ENCODE results near the gene ADTRP. TPM values are rescaled to one million over a fixed set of nuclear protein-coding genes. Genes with fewer than 3 reads are reported as not detected.

The ADTRP gene
- total and polyA plus RNA-seq, 7 donors = 0.08 TPM; not detected in 5

DNA sequence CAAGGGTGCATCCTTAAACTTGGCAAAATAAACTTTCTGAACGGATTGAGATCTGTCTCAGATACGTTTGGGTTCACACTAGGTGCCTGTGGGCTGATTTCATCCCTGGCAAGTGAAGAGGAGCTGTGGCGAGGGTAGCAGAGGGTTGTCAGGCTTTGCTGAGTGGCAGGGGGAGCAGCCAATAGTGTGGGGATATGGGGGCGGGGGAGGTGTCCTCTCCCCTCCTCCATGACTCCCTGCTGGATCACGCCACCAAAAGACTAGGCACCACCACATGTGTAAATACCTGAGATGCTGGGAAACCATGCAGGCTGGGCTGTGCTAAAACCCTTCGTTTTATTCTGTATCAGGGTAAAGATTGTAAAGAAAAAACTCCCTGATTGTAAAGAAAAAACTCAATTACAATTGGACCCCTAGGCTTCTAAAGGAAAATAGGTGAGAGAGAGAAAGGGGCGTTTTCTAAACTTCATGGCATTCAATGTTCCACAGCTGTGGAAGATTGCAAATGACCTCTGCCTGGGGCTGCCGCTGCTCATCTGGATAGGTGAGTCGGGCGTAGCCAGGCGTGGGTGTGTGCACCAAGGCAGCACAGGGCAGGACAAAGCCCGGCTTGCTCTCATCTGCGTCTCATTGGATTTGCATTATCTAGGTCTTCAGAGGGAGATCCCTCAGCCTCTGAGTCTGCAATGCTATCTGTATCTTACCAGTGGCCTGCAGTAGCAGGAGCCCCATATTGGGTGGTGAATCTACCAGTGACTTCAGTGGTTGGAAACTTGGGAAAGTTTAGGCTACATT is 26.9 kb upstream of the ADTRP start:
- Histone ChIP-seq H3K9me3 (no peaks in the 10 kb centered on the region), H3K36me3 (ENCODE audit: insufficient read depth in 1 of 2, low read depth in 1 of 2) (no peaks in the 10 kb centered on the region)
- intact Hi-C loops (cut with DNase I) = no loop called here

DNA sequence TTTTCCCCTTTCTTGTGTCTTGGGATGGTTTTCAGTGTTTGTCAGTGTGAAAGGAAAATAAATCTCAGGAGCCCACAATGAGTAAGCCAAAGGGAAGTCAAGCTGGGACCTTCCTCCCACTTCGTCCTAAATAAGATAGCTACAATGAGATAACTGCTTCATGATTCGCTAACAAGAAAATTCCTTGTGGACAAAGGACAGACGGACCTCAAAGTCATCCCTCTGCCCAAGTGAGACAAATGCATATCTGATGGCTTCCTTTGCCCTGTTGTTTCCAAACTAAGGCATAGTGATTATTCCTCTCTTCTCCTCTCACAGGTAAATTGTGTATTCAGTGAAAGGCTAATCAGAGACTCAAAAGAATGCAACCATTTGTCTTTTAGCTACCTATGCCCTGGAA is 26.1 kb upstream of the ADTRP start:
- Histone ChIP-seq H3K27ac (no peak overlapping the region), H3K4me1 (no peaks in the 10 kb centered on the region), H3K9me3 (no peaks in the 10 kb centered on the region), H3K36me3 (ENCODE audit: insufficient read depth in 1 of 2, low read depth in 1 of 2) (no peaks in the 10 kb centered on the region), H3K4me3 (no peak overlapping the region), H3K27me3 (ENCODE audit: insufficient read depth in 3 of 3, low read length in 2 of 3) (no peaks in the 10 kb centered on the region)
- DNase-seq = no peak
- no peak for ATAC-seq
- 82 to 83% (median 83%) methylated on average over 3 of the region's 3 CpGs for WGBS, 3 donors
- intact Hi-C loops (cut with DNase I) = no loop called here
- TF ChIP-seq, protein P1, sequence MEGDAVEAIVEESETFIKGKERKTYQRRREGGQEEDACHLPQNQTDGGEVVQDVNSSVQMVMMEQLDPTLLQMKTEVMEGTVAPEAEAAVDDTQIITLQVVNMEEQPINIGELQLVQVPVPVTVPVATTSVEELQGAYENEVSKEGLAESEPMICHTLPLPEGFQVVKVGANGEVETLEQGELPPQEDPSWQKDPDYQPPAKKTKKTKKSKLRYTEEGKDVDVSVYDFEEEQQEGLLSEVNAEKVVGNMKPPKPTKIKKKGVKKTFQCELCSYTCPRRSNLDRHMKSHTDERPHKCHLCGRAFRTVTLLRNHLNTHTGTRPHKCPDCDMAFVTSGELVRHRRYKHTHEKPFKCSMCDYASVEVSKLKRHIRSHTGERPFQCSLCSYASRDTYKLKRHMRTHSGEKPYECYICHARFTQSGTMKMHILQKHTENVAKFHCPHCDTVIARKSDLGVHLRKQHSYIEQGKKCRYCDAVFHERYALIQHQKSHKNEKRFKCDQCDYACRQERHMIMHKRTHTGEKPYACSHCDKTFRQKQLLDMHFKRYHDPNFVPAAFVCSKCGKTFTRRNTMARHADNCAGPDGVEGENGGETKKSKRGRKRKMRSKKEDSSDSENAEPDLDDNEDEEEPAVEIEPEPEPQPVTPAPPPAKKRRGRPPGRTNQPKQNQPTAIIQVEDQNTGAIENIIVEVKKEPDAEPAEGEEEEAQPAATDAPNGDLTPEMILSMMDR (IDR thresholded peaks at IDR 0.05) = no peak

More for the DNA sequence above, 26.9 kb upstream of the ADTRP start:
- Histone ChIP-seq H3K4me3 (no peak overlapping the region), H3K27ac (no peak overlapping the region), H3K4me1 (no peaks in the 10 kb centered on the region), H3K27me3 (ENCODE audit: insufficient read depth in 3 of 3, low read length in 2 of 3) (no peaks in the 10 kb centered on the region)
- TF ChIP-seq, protein P1 (IDR thresholded peaks at IDR 0.05) = no peak
- DNase-seq (no peak), ATAC-seq (no peak)
- WGBS, 3 donors = 87 to 92% (median 90%) methylated on average over 13 of the region's 13 CpGs

DNA sequence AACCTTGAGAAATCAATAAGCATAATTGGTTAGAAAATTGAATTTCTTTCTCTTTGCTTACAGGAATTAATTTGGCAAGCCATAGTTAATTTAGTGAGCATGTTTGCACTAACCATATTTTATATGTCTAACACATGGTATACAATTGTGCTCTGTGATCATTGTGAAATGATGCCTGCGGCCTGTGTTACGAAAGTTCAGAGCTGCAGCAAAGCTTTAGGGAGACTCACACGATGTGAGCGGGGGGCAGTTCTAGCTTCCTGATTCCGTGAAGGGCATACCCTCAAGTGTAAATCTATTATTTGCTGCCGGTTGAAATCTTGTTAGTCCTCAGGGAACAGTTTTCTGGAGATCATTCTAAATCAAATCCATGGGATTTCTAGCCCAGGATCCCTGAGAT is 25.5 kb upstream of the ADTRP start:
- Histone ChIP-seq H3K27me3 (ENCODE audit: insufficient read depth in 3 of 3, low read length in 2 of 3) (no peaks in the 10 kb centered on the region), H3K4me1 (no peaks in the 10 kb centered on the region), H3K27ac (no peak overlapping the region), H3K36me3 (ENCODE audit: insufficient read depth in 1 of 2, low read depth in 1 of 2) (no peaks in the 10 kb centered on the region), H3K9me3 (no peaks in the 10 kb centered on the region), H3K4me3 (no peak overlapping the region)
- TF ChIP-seq, protein P1 (IDR thresholded peaks at IDR 0.05) = no peak
- intact Hi-C loops (cut with DNase I) = no loop called here
- 80 to 83% (median 82%) methylated on average over 6 of the region's 6 CpGs for WGBS, 3 donors
- DNase-seq = no peak
- no peak for ATAC-seq

DNA sequence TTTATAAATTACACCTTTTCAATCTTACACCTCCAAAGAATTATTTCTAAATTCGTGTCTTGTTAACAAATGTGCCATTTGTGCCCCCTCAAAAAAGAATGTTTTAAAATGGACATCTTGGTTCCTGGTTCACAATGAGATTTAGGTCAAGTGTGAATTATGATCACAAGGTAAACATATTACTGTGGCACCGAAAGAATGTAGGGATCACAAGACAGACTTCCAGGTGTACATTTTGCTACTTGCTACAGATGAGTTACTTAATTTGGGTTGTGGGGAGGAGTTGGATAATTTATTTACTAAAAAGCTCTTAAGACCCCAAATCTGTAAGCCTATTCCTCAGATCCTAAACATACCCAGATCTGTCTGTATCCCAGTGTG is 25.0 kb upstream of the ADTRP start:
- no peak for DNase-seq
- no peak overlapping the region for H3K4me3 ChIP-seq
- no peak for ATAC-seq
- no peaks in the 10 kb centered on the region for H3K4me1 ChIP-seq
- H3K27me3 ChIP-seq (ENCODE audit: insufficient read depth in 3 of 3, low read length in 2 of 3) = no peaks in the 10 kb centered on the region
- TF ChIP-seq, protein P1 (IDR thresholded peaks at IDR 0.05) = no peak
- H3K9me3 ChIP-seq = no peaks in the 10 kb centered on the region
- H3K36me3 ChIP-seq (ENCODE audit: insufficient read depth in 1 of 2, low read depth in 1 of 2) = no peaks in the 10 kb centered on the region
- intact Hi-C loops (cut with DNase I) = no loop called here
- WGBS, 3 donors = 87 to 92% (median 90%) methylated on average over 2 of the region's 2 CpGs
- H3K27ac ChIP-seq = no peak overlapping the region
